Liver (tissue), 10 donors: ENCODE results near the gene NLGN4X. TPM values are rescaled to one million over a fixed set of nuclear protein-coding genes. Genes with fewer than 3 reads are reported as not detected.

Experiments
- DNase-seq: peaks from one replicate; pipeline ENCODE4 v3.0.0-alpha.2; 2017; ENCODE audit warnings: low spot score
- H3K27ac ChIP-seq, 2 donors: one replicate each; pipeline ENCODE4 v1.7.0; 2013; ENCODE audit warnings: inconsistent platforms in 2 of 2, low read length in 2 of 2, control low read depth in 1 of 2, low read depth in 1 of 2, mild to moderate bottlenecking in 1 of 2
- H3K27me3 ChIP-seq, 4 donors: one replicate each; pipeline versions ENCODE4 v1.6.1 to v1.7.0; 2013; ENCODE audit warnings: low read length in 3 of 4, inconsistent platforms in 1 of 4, mild to moderate bottlenecking in 1 of 4, moderate library complexity in 1 of 4; ENCODE audit not compliant: control insufficient read depth in 4 of 4, insufficient read depth in 4 of 4
- H3K36me3 ChIP-seq, 4 donors: one replicate each; pipeline versions ENCODE4 v1.6.1 to v1.7.0; 2013; ENCODE audit warnings: low read length in 3 of 4, mild to moderate bottlenecking in 3 of 4, low read depth in 1 of 4, moderate library complexity in 1 of 4; ENCODE audit not compliant: control insufficient read depth in 4 of 4, insufficient read depth in 3 of 4
- H3K4me1 ChIP-seq, 4 donors: one replicate each; pipeline versions ENCODE4 v1.6.1 to v1.7.0; 2013; ENCODE audit warnings: low read length in 3 of 4, mild to moderate bottlenecking in 3 of 4, moderate library complexity in 1 of 4; ENCODE audit not compliant: control insufficient read depth in 4 of 4, insufficient read depth in 4 of 4
- H3K4me3 ChIP-seq, 3 donors: one replicate each; pipeline versions ENCODE4 v1.6.1 to v1.7.0; 2013; ENCODE audit warnings: low read length in 3 of 3, control low read depth in 1 of 3, low read depth in 1 of 3, mild to moderate bottlenecking in 1 of 3
- H3K9ac ChIP-seq, 2 donors: one replicate each; pipeline ENCODE4 v1.7.0; 2013; ENCODE audit warnings: low read length in 2 of 2, mild to moderate bottlenecking in 2 of 2, moderate library complexity in 2 of 2, control low read depth in 1 of 2, low read depth in 1 of 2
- H3K9me3 ChIP-seq, 4 donors: one replicate each; pipeline versions ENCODE4 v1.6.1 to v1.7.0; 2013; ENCODE audit warnings: low read length in 3 of 4; ENCODE audit not compliant: control insufficient read depth in 4 of 4
- ATF3 ChIP-seq: IDR thresholded peaks from 2 replicates; pipeline ENCODE4 v1.6.1; 2016; ENCODE audit warnings: antibody characterized with exemption
- EGR1 ChIP-seq, 2 donors: IDR thresholded peaks; 2 replicates each; pipeline ENCODE4 v1.6.1; 2016 to 2018; ENCODE audit warnings: antibody characterized with exemption in 2 of 2, low read depth in 2 of 2
- FOXA1 ChIP-seq: IDR thresholded peaks from 2 replicates; pipeline ENCODE4 v1.6.1; 2016; ENCODE audit warnings: antibody characterized with exemption
- NR2F2 ChIP-seq: IDR thresholded peaks from 2 replicates; pipeline ENCODE4 v1.6.1; 2016; ENCODE audit warnings: antibody characterized with exemption
- YY1 ChIP-seq: IDR thresholded peaks from 2 replicates; pipeline ENCODE4 v1.6.1; 2016; ENCODE audit warnings: antibody characterized with exemption, mild to moderate bottlenecking
- ZBTB33 ChIP-seq: IDR thresholded peaks from 2 replicates; pipeline ENCODE4 v1.6.1; 2016; ENCODE audit warnings: antibody characterized with exemption
- WGBS: extraction: QIAGEN DNeasy Blood & Tissue Kit; methylation state at CpG from one replicate; pipeline ENCODE4 v1.1.7; 2013; 5-methylcytosine and 5-hydroxymethylcytosine counted together
- polyA plus RNA-seq, 2 donors: library from polyadenylated mRNA; stranded (reverse) in 1 of 2; unstranded in 1 of 2; fragments of 200-250 nt in 1 of 2; fragments of >200 nt in 1 of 2; fragmentation: Nextera tagmentation in 1 of 2; extraction: Ambion mirVana in 1 of 2; gene quantifications; one replicate each; pipeline versions ENCODE4 v1.2.1 to v1.2.3, GENCODE V29; 2013 to 2015
- small RNA-seq: library from RNA; depleted of rRNA; stranded (forward); fragments of <200 nt; gene quantifications from one replicate; pipeline ENCODE3, GENCODE V24; 2014
- total RNA-seq, 2 donors: library from RNA; depleted of rRNA; stranded (reverse); fragments of >200 nt; gene quantifications; one replicate each; pipeline ENCODE4 v1.2.3, GENCODE V29; 2014
- donor health status: healthy.
- donor health status: healthy.
- donor health status: healthy.
- donor health status: healthy.
- donor health status: healthy.

The NLGN4X gene
- total and polyA plus RNA-seq, 4 donors = 0.33 to 2.8 (median 0.93) TPM

GRCh38 chrX:5842601-5843000, 386.1 kb downstream of the NLGN4X start:
- Histone ChIP-seq H3K9me3 (no peaks in the 10 kb centered on the region), H3K27ac (no peak overlapping the region), H3K4me3 (no peak overlapping the region), H3K9ac (no peak overlapping the region), H3K36me3 (no peaks in the 10 kb centered on the region), H3K27me3 (no peaks in the 10 kb centered on the region), H3K4me1 (no peaks in the 10 kb centered on the region)
- 81% methylated on average over 2 of the region's 2 CpGs for WGBS
- no peak for DNase-seq
- TF ChIP-seq ATF3 (no peak), YY1 (no peak), EGR1 (IDR thresholded peaks at IDR 0.05; ENCODE audit: low read depth in 2 of 2) (no peak), ZBTB33 (no peak), NR2F2 (no peak), FOXA1 (no peak)

Small RNA genes lying within 50 kb of the gene (small RNA-seq; reads per million reads assigned to genes)
- gene RF00322 = not detected
